ENCODE data around the gene ESPN.
A peak's percentile ranks its signal among the peaks of the same experiment; 100 is the strongest.
"Not testable (repeated sequence)": the region's sequence is repeated elsewhere in the genome, so short reads cannot be mapped to it uniquely, and the experiment has no call there.

ESPN gene

GRCh38 chr1:6424619-6425593, at the start of gene ESPN:
ESPN (plus strand) TSS chr1:6424776; CDS start chr1:6424956, 180 bp downstream.
- DNase-seq = no peak

- DNase-seq = no peak
These were observed 46.4 kb upstream of the ESPN start for GRCh38 chr1:6378096-6378746.

- no peak for DNase-seq
These were observed 44.5 kb upstream of the ESPN start for GRCh38 chr1:6380037-6380436.

GRCh38 chr1:6384135-6384534, 40.4 kb upstream of the ESPN start:
- DNase-seq = no peak

GRCh38 chr1:6384962-6385361, 39.6 kb upstream of the ESPN start:
- DNase-seq = no peak

GRCh38 chr1:6385488-6386191, 38.9 kb upstream of the ESPN start:
- no peak for DNase-seq

GRCh38 chr1:6386371-6386949, 38.1 kb upstream of the ESPN start:
- DNase-seq = no peak

GRCh38 chr1:6389971-6390370, 34.6 kb upstream of the ESPN start:
- no peak for DNase-seq

- no peak for DNase-seq
These were observed 32.4 kb upstream of the ESPN start for GRCh38 chr1:6391951-6392808.

- DNase-seq = no peak
These were observed 31.7 kb upstream of the ESPN start for GRCh38 chr1:6392809-6393399.

GRCh38 chr1:6393400-6394187, 31.0 kb upstream of the ESPN start, which contains the start of gene ACOT7:
ACOT7 (minus strand) TSS chr1:6393767; CDS start chr1:6393399, 368 bp downstream.
- DNase-seq = peak; percentile 74 to 94 (median 84)

GRCh38 chr1:6395130-6395529, 29.4 kb upstream of the ESPN start:
- DNase-seq = not testable (repeated sequence)

GRCh38 chr1:6395781-6396244, 28.8 kb upstream of the ESPN start:
- DNase-seq = not testable (repeated sequence)

GRCh38 chr1:6396998-6397397, 27.6 kb upstream of the ESPN start:
- DNase-seq = no peak

GRCh38 chr1:6397844-6398441, 26.6 kb upstream of the ESPN start:
- DNase-seq = no peak

- DNase-seq = no peak
These were observed 25.3 kb upstream of the ESPN start for GRCh38 chr1:6399294-6399693.

- DNase-seq = no peak
These were observed 22.9 kb upstream of the ESPN start for GRCh38 chr1:6401673-6402072.

GRCh38 chr1:6408023-6408422, 16.6 kb upstream of the ESPN start:
- DNase-seq = no peak

- no peak for DNase-seq
These were observed 15.5 kb upstream of the ESPN start for GRCh38 chr1:6409053-6409452.

GRCh38 chr1:6409733-6410132, 14.8 kb upstream of the ESPN start:
- DNase-seq = no peak

Data from activated naive CD4-positive, alpha-beta T cell (primary cell).